HepG2 (cell line): ENCODE measurements around the gene AP4S1. TPM values are rescaled to one million over a fixed set of nuclear protein-coding genes. Genes with fewer than 3 reads are reported as not detected.
A peak's percentile ranks its signal among the peaks of the same experiment; 100 is the strongest.
"Not testable (repeated sequence)": the region's sequence is repeated elsewhere in the genome, so short reads cannot be mapped to it uniquely, and the experiment has no call there.

Source experiments
- ATAC-seq: fragments of 200-7000 bp; cut with Tn5 transposase; 3 replicates; pipeline ENCODE4 v1.9.1; 2020; ENCODE audit warnings: mild to moderate bottlenecking, moderate library complexity
- BruUV-seq: library from RNA; stranded (reverse); fragments of 400-500 nt; replicated peaks from 2 replicates; lab custom pipeline; 2021; lab: Mats Ljungman, UMichigan
- CTCF ChIA-PET: fragments of 300-600 bp; formaldehyde crosslinking; extraction: SDS; loops from one replicate; lab custom pipeline; 2021; ENCODE audit warnings: low total read pairs, inconsistent platforms, low intra/inter-chr PET ratio; lab: Yijun Ruan, JAX
- POLR2A ChIA-PET: fragments of 350-600 bp; sonication (Branson Sonifier 250); formaldehyde crosslinking; loops from one replicate; lab custom pipeline; 2020; ENCODE audit warnings: antibody characterized with exemption, inconsistent platforms; lab: Yijun Ruan, JAX
- DNase-seq: peaks from one replicate; pipeline ENCODE4 v3.0.0-alpha.2; 2015; ENCODE audit warnings: low spot score
- FAIRE-seq: peaks from 3 replicates; lab custom pipeline; 2011; peaks lifted over from hg19 to GRCh38; lab: Jason Lieb, UNC
- H2AFZ ChIP-seq: one replicate; pipeline ENCODE4 v1.6.1; 2011; ENCODE audit warnings: low read length, inconsistent platforms
- H3K27ac ChIP-seq: fragments of 300-600 bp; 3 replicates; pipeline ENCODE4 v1.8.0; 2011; ENCODE audit warnings: mixed run types, mild to moderate bottlenecking, mixed read lengths, low read length, inconsistent platforms; ENCODE audit not compliant: insufficient read depth; ENCODE audit errors: extremely low read length
- H3K27me3 ChIP-seq, 2 experiments: fragments of 200-600 bp in 1 of 2; 2 replicates in 1 of 2; 3 replicates in 1 of 2; pipeline versions ENCODE4 v1.6.0 to v1.8.0; 2011; ENCODE audit warnings: low read length in 2 of 2, mild to moderate bottlenecking in 2 of 2, moderate library complexity in 2 of 2, inconsistent platforms in 1 of 2; ENCODE audit not compliant: insufficient read depth in 2 of 2, control insufficient read depth in 1 of 2
- H3K36me3 ChIP-seq, 2 experiments: fragments of 200-600 bp in 1 of 2; replicated peaks in 1 of 2; 2 replicates in 1 of 2; 3 replicates in 1 of 2; pipeline versions ENCODE4 v1.5.1 to v1.8.0; 2011; ENCODE audit warnings: low read length in 2 of 2, inconsistent platforms in 1 of 2; ENCODE audit not compliant: insufficient read depth in 2 of 2, control insufficient read depth in 1 of 2
- H3K4me1 ChIP-seq: 2 replicates; pipeline ENCODE4 v1.5.1; 2012; ENCODE audit warnings: low read length, inconsistent platforms; ENCODE audit not compliant: insufficient read depth
- H3K4me2 ChIP-seq: 2 replicates; pipeline ENCODE4 v1.6.0; 2011; ENCODE audit warnings: low read depth, low read length, inconsistent platforms
- H3K4me3 ChIP-seq, 3 experiments: fragments of 200-600 bp in 1 of 3; sonication (generic), shearing (Covaris generic) in 1 of 3; replicated peaks in 1 of 3; 2 replicates each; pipeline ENCODE4 v1.5.1; 2011 to 2016; ENCODE audit warnings: low read length in 3 of 3, inconsistent platforms in 2 of 3, low read depth in 2 of 3, mild to moderate bottlenecking in 2 of 3, control low read depth in 1 of 3, mixed read lengths in 1 of 3; ENCODE audit not compliant: insufficient read depth in 1 of 3
- H3K79me2 ChIP-seq: one replicate; pipeline ENCODE4 v1.6.1; 2011; ENCODE audit warnings: low read length, inconsistent platforms; ENCODE audit not compliant: insufficient read depth
- H3K9ac ChIP-seq: 2 replicates; pipeline ENCODE4 v1.6.0; 2011; ENCODE audit warnings: mild to moderate bottlenecking, low read depth, low read length, inconsistent platforms; ENCODE audit not compliant: insufficient read depth
- H3K9me3 ChIP-seq: 2 replicates; pipeline ENCODE4 v1.5.1; 2012; ENCODE audit warnings: mild to moderate bottlenecking, low read length
- H4K20me1 ChIP-seq: 2 replicates; pipeline ENCODE4 v1.6.0; 2011; ENCODE audit warnings: inconsistent platforms, mild to moderate bottlenecking, low read length, moderate library complexity; ENCODE audit not compliant: insufficient read depth
- CCDC6 ChIP-seq: sonication (generic); formaldehyde crosslinking; IDR thresholded peaks from 2 replicates; pipeline ENCODE4 v1.8.1; 2022; ENCODE audit warnings: mild to moderate bottlenecking, missing genetic modification reagents, moderate library complexity
- HNRNPK ChIP-seq: fragments of 200-400 bp; formaldehyde crosslinking; IDR thresholded peaks from 2 replicates; pipeline ENCODE4 v1.6.1; 2018; ENCODE audit warnings: low read length, low read depth, moderate library complexity, mild to moderate bottlenecking; ENCODE audit not compliant: poor library complexity, severe bottlenecking
- MYC ChIP-seq: sonication (generic); formaldehyde crosslinking; IDR thresholded peaks from 2 replicates; pipeline ENCODE4 v1.9.0; 2021; ENCODE audit warnings: missing genetic modification reagents, borderline replicate concordance
- NR2C2 ChIP-seq: sonication (generic); formaldehyde crosslinking; IDR thresholded peaks from 2 replicates; pipeline ENCODE4 v1.4.0; 2020; ENCODE audit warnings: missing genetic modification reagents, mild to moderate bottlenecking, moderate library complexity, borderline replicate concordance
- RFXAP ChIP-seq: sonication (generic); formaldehyde crosslinking; IDR thresholded peaks from 2 replicates; pipeline ENCODE4 v1.4.0; 2020; ENCODE audit warnings: missing genetic modification reagents, borderline replicate concordance
- ZMYM2 ChIP-seq: sonication (generic); formaldehyde crosslinking; IDR thresholded peaks from 2 replicates; pipeline ENCODE4 v1.8.0; 2022; ENCODE audit warnings: mild to moderate bottlenecking, missing genetic modification reagents
- ZMYM3 ChIP-seq: sonication (generic); formaldehyde crosslinking; IDR thresholded peaks from 2 replicates; pipeline ENCODE4 v1.5.1; 2020; ENCODE audit warnings: mild to moderate bottlenecking, missing genetic modification reagents
- ZNF121 ChIP-seq: sonication (generic); formaldehyde crosslinking; IDR thresholded peaks from 2 replicates; pipeline ENCODE4 v1.5.0; 2020; ENCODE audit warnings: mild to moderate bottlenecking, missing genetic modification reagents
- ZNF510 ChIP-seq: sonication (generic); formaldehyde crosslinking; IDR thresholded peaks from 2 replicates; pipeline ENCODE4 v1.4.0; 2020; ENCODE audit warnings: low read depth, mild to moderate bottlenecking, missing genetic modification reagents
- ZNF598 ChIP-seq: sonication (generic); formaldehyde crosslinking; IDR thresholded peaks from 2 replicates; pipeline ENCODE4 v1.5.1; 2020; ENCODE audit warnings: mild to moderate bottlenecking, missing genetic modification reagents, borderline replicate concordance
- WGBS: methylation state at CpG from one replicate; pipeline ENCODE4 v1.1.6; 2017; ENCODE audit warnings: low lambda C conversion rate; 5-methylcytosine and 5-hydroxymethylcytosine counted together
- in situ Hi-C: cut with HindIII; loops from 2 replicates; pipeline ENCODE4 v1.10.0; 2017; ENCODE audit warnings: low pct_unique_long_range_greater_than_20kb; ENCODE audit not compliant: extremely low pct_ligation_motif_present
- intact Hi-C: fragments of 100-400 bp; cut with micrococcal nuclease; formaldehyde crosslinking; loops from one replicate; pipeline ENCODE4 v1.10.0; 2022; ENCODE audit not compliant: unreplicated experiment
- polyA plus RNA-seq, 8 experiments: library from polyadenylated mRNA; depleted of rRNA in 3 of 8; stranded (reverse) in 7 of 8; unstranded in 1 of 8; fragments of >200 nt; fragmentation: Illumina TruSeq in 4 of 8; extraction: Trizol in 4 of 8; gene quantifications; 2 replicates each; pipeline versions ENCODE4 v1.2.1 to v1.2.3, GENCODE V29; 2011 to 2016; ENCODE audit warnings: low read depth in 4 of 8, missing spikeins in 1 of 8, mixed read lengths in 1 of 8; ENCODE audit not compliant: insufficient read depth in 1 of 8
- total RNA-seq, 5 experiments: library from RNA; depleted of rRNA; stranded (reverse); fragments of >200 nt; fragmentation: Illumina TruSeq; extraction: Trizol; gene quantifications; 2 replicates each; pipeline ENCODE4 v1.2.3, GENCODE V29; 2016; ENCODE audit warnings: low read depth in 1 of 5
- TF ChIP-seq, protein P1 (sequence below): sonication (generic); formaldehyde crosslinking; IDR thresholded peaks from 2 replicates; pipeline ENCODE4 v1.8.1; 2023; ENCODE audit warnings: mild to moderate bottlenecking, inconsistent platforms, moderate library complexity, missing genetic modification reagents, borderline replicate concordance
- TF ChIP-seq, protein P2 (sequence below): sonication (generic); formaldehyde crosslinking; IDR thresholded peaks from 2 replicates; pipeline ENCODE4 v1.5.0; 2020; ENCODE audit warnings: mild to moderate bottlenecking, missing genetic modification reagents
- TF ChIP-seq, protein P3 (sequence below): IDR thresholded peaks from 2 replicates; pipeline ENCODE4 v1.6.1; 2016; ENCODE audit warnings: missing compliant biosample characterization, missing genetic modification reagents, borderline replicate concordance
- TF ChIP-seq, protein P4 (sequence below): sonication (generic); formaldehyde crosslinking; IDR thresholded peaks from 2 replicates; pipeline ENCODE4 v1.5.0; 2020; ENCODE audit warnings: missing genetic modification reagents

AP4S1 gene
- total and polyA plus RNA-seq, 2 of the 13 experiments (the other 11 are each of a cell fraction or from before 2014, with no cell fraction given) = 3.9 to 21.1 TPM

DNA sequence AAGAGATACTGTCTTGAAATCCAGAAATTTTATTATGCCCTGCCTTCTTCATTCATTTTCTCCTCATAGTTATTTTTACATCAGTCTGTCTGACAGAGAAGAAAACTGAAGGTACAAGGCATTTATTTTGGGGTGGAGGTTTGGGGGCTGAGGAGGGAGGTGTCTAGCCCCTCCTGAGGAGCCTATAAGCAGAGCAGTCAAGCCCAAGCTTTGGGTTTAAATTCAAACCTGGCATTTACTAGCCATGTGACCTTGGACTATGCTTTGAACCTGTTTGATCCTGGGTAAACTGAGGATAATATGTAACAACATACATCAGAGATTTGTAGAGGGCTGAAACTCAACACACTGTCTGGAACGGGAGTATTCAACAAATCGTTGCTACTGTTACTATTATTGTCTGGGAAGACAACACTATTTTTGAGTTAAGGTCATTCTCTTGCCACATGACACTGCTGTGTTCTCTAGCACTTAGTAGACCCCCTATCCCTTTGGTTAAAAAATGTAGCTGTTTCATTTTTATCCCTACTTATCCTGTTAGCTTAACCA lies 66.8 kb downstream of the AP4S1 start (continued):
- TF ChIP-seq, protein P1, sequence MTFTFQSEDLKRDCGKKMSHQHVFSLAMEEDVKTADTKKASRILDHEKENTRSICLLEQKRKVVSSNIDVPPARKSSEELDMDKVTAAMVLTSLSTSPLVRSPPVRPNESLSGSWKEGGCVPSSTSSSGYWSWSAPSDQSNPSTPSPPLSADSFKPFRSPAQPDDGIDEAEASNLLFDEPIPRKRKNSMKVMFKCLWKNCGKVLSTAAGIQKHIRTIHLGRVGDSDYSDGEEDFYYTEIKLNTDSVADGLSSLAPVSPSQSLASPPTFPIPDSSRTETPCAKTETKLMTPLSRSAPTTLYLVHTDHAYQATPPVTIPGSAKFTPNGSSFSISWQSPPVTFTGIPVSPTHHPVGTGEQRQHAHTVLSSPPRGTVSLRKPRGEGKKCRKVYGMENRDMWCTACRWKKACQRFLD (CRISPR knock-in tag) = no peak
- TF ChIP-seq, protein P2, sequence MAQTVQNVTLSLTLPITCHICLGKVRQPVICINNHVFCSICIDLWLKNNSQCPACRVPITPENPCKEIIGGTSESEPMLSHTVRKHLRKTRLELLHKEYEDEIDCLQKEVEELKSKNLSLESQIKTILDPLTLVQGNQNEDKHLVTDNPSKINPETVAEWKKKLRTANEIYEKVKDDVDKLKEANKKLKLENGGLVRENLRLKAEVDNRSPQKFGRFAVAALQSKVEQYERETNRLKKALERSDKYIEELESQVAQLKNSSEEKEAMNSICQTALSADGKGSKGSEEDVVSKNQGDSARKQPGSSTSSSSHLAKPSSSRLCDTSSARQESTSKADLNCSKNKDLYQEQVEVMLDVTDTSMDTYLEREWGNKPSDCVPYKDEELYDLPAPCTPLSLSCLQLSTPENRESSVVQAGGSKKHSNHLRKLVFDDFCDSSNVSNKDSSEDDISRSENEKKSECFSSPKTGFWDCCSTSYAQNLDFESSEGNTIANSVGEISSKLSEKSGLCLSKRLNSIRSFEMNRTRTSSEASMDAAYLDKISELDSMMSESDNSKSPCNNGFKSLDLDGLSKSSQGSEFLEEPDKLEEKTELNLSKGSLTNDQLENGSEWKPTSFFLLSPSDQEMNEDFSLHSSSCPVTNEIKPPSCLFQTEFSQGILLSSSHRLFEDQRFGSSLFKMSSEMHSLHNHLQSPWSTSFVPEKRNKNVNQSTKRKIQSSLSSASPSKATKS (CRISPR knock-in tag) = no peak
- peak; percentile 10 for TF ChIP-seq HNRNPK

DNA sequence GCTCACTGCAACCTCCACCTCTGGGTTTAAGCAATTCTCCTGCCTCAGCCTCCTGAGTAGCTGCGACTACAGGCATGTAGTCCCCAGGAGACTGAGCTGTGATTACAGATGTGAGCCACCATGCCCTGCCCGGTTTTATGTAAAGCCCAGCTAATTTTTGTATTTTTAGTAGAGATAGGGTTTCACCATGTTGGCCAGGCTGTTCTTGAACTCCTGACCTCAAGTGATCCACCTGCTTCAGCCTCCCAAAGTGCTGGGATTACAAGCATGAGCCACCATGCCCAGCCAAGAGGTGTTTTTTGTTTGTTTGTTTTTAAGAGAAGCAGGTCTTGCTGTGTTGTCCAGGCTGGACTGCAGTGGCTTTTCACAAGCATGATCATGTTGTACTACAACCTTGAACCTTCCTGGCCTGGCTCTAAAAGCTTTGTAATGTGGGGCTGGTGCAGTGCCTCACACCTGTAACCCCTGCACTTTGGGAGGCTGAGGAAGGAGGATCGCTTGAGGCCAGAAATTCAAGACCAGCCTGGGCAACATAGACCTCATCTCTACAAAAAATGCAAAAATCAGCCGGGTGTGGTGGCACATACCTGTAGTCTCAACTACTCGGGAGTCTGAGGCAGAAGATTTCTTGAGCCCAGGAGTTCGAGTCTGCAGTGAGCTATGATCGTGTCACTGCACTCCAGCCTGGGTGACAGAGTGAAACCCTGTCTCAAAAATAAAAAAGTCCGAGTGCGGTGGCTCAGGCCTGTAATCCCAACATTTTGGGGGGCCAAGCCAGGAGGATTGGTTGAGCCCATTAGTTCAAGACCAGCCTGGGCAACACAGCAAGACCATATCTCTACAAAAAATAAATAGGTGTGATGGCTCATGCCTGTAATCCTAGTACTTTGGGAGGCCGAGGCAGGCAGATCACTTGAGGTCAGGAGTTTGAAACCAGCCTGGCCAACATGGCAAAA lies 68.7 kb downstream of the AP4S1 start:
- BruUV-seq, H3K79me2 ChIP-seq, FAIRE-seq, H3K9ac ChIP-seq, H3K4me2 ChIP-seq, H4K20me1 ChIP-seq, DNase-seq, H2AFZ ChIP-seq, H3K27me3 ChIP-seq, H3K27ac ChIP-seq, CTCF ChIA-PET, H3K9me3 ChIP-seq, H3K36me3 ChIP-seq, in situ Hi-C loops, H3K4me3 ChIP-seq, intact Hi-C loops, ATAC-seq: not testable (repeated sequence)
- 94% methylated on average over 10 of the region's 10 CpGs for WGBS
- H3K4me1 ChIP-seq = peaks cover 37% of the 10 kb centered on the region
- POLR2A ChIA-PET = interaction anchor here (2.8 kb wide), 1 partner anchor 68 kb away, joined by 6 read pairs; the partner anchor contains the start of gene STRN3
- TF ChIP-seq ZNF121 (CRISPR knock-in tag) (peak; percentile 96), RFXAP (CRISPR knock-in tag) (0 out of 2 replicates have a peak, but pooled peaks have one; percentile 31), ZNF510 (CRISPR knock-in tag) (0 out of 2 replicates have a peak, but pooled peaks have one; percentile 24), ZMYM3 (CRISPR knock-in tag) (peak; percentile 71), NR2C2 (CRISPR knock-in tag) (0 out of 2 replicates have a peak, but pooled peaks have one; percentile 21), MYC (CRISPR knock-in tag) (0 out of 2 replicates have a peak, but pooled peaks have one; percentile 24), ZNF598 (CRISPR knock-in tag) (peak; percentile 51; the same call in 1 of the 2 replicates), ZMYM2 (CRISPR knock-in tag) (peak; percentile 61; the same call in 1 of the 2 replicates), CCDC6 (0 out of 2 replicates have a peak, but pooled peaks have one; percentile 11)
- TF ChIP-seq, protein P3, sequence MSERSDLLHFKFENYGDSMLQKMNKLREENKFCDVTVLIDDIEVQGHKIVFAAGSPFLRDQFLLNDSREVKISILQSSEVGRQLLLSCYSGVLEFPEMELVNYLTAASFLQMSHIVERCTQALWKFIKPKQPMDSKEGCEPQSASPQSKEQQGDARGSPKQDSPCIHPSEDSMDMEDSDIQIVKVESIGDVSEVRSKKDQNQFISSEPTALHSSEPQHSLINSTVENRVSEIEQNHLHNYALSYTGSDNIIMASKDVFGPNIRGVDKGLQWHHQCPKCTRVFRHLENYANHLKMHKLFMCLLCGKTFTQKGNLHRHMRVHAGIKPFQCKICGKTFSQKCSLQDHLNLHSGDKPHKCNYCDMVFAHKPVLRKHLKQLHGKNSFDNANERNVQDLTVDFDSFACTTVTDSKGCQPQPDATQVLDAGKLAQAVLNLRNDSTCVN (CRISPR knock-in tag) = 0 out of 2 replicates have a peak, but pooled peaks have one; percentile 6
- TF ChIP-seq, protein P4, sequence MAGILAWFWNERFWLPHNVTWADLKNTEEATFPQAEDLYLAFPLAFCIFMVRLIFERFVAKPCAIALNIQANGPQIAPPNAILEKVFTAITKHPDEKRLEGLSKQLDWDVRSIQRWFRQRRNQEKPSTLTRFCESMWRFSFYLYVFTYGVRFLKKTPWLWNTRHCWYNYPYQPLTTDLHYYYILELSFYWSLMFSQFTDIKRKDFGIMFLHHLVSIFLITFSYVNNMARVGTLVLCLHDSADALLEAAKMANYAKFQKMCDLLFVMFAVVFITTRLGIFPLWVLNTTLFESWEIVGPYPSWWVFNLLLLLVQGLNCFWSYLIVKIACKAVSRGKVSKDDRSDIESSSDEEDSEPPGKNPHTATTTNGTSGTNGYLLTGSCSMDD = peak; percentile 88; the same call in 1 of the 2 replicates
